Right ventricle myocardium superior (tissue), 1 donor: ENCODE data around the gene GBA2. TPM values are rescaled to one million over a fixed set of nuclear protein-coding genes. Genes with fewer than 3 reads are reported as not detected.

Experiments
- ATAC-seq: fragments of 200-7000 bp; cut with Tn5 transposase; one replicate; pipeline ENCODE4 v1.9.1; 2020; ENCODE audit warnings: mild to moderate bottlenecking; ENCODE audit not compliant: poor library complexity
- DNase-seq: peaks from one replicate; pipeline ENCODE4 v3.0.0-alpha.2; 2020
- intact Hi-C: fragments of 100-400 bp; cut with DNase I; formaldehyde crosslinking; loops from one replicate; pipeline ENCODE4 v1.11.2; 2022
- long read RNA-seq: library from polyadenylated mRNA; unstranded; transcript quantifications from one replicate; pipeline ENCODE4 v2.0.0, GENCODE V29; 2021
- total RNA-seq: library from RNA; stranded (reverse); fragmentation: NEBNext Ultra II Directional; extraction: Animal tissue kit (Norgen Biotek cat#: 25700); gene quantifications from one replicate; pipeline ENCODE4 v1.2.1, GENCODE V29; 2021
- donor health status: DM: no; HTN: yes; CAD: no; lungs with severe emphysema.

GBA2 gene
- total RNA-seq = 74.6 TPM
- long read RNA-seq, transcript GBA2-203 (17 exons, 3,611 nt) = major isoform, 134 of 220 reads
- long read RNA-seq, partial matches to known transcripts = 23 of 220 reads
- long read RNA-seq, other reads (novel, unspliced or antisense) = 59 of 220 reads

DNA sequence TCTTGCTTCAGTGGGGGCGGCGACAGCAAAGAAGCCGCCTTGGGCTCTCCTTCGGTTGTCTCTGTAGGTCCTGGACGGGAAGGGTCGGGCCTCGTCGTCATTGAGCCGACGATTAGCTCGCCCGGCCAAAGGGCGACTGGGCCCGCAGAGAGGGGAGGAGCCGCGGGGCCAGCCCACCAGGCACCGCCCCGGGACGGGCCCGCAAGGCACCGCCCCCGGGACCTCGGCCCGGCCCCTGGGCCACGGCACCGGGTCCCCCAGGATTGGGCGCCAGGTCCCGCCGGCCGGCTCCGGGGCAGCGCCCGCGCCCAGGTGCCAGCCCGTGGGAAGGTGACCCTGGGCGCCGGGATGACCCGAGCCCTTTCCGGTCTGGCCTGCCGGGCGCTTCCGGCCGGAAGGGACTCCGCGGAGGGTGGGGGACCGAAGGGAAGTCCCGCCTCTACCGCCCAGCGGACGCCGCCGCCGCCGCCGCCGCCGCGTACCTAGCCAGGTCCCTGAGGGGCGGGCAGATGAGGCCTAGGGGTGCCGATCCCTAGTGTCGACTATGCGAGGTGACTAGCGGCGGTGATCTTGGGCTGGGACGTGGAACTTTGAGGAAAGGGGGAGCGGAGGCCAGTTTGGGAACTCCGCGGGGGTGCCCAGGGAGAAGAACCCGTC lies at the start of gene GBA2, which contains the start of gene RGP1:
Gene GBA2 (minus strand): TSS at position 371 of the 657 bp plus-strand sequence. CDS start 524 bp downstream, outside the sequence.
Gene RGP1 (plus strand): TSS at position 430 of the 657 bp plus-strand sequence. CDS start 469 bp downstream, outside the sequence.
- ATAC-seq = peak; percentile 95
- intact Hi-C loops = no loop called here

DNA sequence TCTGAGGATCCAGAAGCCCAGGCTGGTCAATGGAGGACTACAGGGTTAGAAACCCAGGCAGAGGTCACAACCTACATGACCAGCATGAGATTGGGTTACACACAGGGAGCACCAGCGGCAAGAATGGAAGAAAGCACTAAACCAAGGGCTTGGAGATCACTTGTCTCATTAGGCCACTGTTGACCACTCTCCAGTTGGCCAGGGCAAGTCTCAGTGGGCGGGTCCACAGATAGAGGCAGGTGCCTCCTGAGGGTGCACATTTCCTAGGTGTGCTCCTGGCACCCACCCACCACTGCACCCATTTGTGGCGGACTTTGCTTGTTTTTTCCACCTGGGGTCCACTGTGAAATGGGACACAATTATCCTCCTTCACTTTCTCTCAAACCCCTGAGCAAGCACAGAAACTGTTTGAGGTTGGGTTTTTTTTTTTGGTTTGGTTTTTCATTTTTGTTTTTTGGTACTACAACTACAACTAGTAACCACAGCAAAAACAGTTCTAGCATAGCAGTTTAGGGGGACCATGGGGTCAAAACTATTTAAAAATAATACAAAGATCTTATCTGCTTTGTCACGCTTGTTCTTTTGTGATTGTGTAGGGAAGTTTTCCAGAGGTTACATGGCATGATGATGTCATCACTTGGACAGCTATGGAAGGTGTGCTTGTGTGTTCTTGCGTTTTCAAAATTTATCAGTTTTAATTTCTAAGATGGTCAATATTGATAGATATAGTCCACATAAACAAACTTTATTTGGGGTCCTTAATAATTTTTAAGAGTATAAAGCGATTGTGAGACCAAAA lies 48.5 kb upstream of the GBA2 start:
- no peak for DNase-seq
- ATAC-seq = no peak
- intact Hi-C loops = loop anchor here (10.0 kb wide), 1 partner anchor 227 kb away; no protein-coding TSS in a partner anchor

More for the DNA sequence above, at the start of gene GBA2, which contains the start of gene RGP1:
- peak; percentile 90 for DNase-seq

- intact Hi-C loops = loop anchor here (10.0 kb wide), 1 partner anchor 229 kb away; no protein-coding TSS in a partner anchor
Measured at GRCh38 chr9:35795695-35796094, 46.7 kb upstream of the GBA2 start.

GRCh38 chr9:35793461-35793860 lies 44.4 kb upstream of the GBA2 start:
- DNase-seq (no peak), ATAC-seq (no peak)
- intact Hi-C loops = loop anchor here (5.0 to 10.0 kb wide), 2 partner anchors 34 to 231 kb away; partner anchors contain the start of genes FAM221B and TMEM8B

More at GRCh38 chr9:35795695-35796094, 46.7 kb upstream of the GBA2 start:
- DNase-seq = no peak
- no peak for ATAC-seq

DNA sequence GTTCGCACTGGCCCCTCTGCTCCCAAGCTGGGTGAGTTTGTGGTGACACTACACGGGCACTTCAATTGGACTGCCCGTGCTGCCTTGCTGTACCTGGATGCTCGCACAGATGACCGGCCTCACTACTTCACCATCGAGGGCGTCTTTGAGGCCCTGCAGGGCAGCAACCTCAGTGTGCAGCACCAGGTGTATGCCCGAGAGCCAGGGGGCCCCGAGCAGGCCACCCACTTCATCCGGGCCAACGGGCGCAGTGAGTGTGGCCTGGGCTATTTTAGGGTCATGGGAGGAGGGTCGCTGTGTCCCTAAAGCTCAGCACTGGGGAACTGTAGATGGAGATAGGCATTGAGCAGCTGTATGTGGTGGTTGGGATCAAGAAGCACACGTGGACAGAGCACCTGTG lies 43.8 kb upstream of the GBA2 start:
- intact Hi-C loops = loop anchor here (5.0 to 10.0 kb wide), 2 partner anchors 34 to 232 kb away; partner anchors contain the start of genes FAM221B and TMEM8B
- DNase-seq = no peak
- ATAC-seq = no peak

- intact Hi-C loops = loop anchor here (5.0 to 10.0 kb wide), 2 partner anchors 35 to 233 kb away; partner anchors contain the start of genes FAM221B and TMEM8B
- no peak for ATAC-seq
Measured at GRCh38 chr9:35792024-35792813, 43.2 kb upstream of the GBA2 start.

GRCh38 chr9:35791297-35791921 lies 42.4 kb upstream of the GBA2 start, which contains the start of gene NPR2:
TSS of gene NPR2 (plus strand) at chr9:35791591. CDS start at chr9:35792409, 818 bp downstream.
- DNase-seq (peak; percentile 70), ATAC-seq (peak; percentile 81)
- intact Hi-C loops = loop anchor here (2.0 to 10.0 kb wide), 3 partner anchors 36 to 233 kb away; partner anchors contain the start of genes FAM221B and TMEM8B

More at GRCh38 chr9:35792024-35792813, 43.2 kb upstream of the GBA2 start:
- no peak for DNase-seq

DNA sequence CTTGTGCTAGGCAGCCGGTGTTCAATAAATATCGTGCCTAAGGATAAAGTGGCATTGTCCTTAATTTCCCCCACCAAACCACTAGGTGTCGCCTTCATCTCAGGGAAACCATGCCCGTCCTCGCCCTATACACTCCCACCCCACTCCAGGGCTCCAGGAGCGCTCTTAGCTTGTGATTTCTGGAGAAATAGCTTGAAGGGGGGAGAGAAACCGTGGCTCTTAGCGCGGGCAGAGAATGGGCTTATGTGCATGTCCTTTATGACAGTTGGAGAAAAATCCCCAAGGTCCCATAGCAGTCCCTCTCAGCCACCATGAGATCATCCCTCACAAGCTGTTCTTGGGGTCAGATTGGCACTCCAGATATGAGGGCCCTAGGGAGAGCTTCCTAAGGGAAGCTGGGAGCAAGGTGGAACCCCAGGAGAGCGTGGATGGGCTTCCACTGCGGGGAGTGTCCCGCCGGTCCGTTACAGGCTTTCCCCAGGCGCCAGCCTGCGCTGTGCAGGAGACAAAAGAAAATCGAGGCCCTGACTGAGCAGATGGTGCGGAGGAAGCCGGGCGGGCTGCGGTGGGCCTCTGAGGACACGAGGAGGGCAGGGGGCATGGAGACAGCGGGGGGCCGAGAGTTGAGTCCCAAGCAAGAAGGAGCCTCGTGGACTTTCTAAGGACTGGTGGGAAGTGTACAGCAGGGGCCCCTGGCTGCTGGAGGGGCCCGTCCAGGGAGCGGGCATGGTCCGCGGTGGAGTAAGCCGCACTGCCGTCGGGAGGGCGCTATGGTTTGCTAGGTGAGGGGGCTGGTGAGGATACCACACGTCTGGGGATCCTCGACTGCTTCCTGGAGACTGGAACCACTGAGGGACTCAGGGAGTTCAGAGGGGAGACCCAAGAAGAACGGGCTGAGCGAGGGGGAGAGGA lies 41.6 kb upstream of the GBA2 start:
- DNase-seq (peak; percentile 74), ATAC-seq (peak; percentile 88)
- intact Hi-C loops = loop anchor here (2.0 to 10.0 kb wide), 3 partner anchors 37 to 234 kb away; partner anchors contain the start of genes FAM221B and TMEM8B

- intact Hi-C loops = loop anchor here (2.0 to 10.0 kb wide), 3 partner anchors 37 to 235 kb away; partner anchors contain the start of genes FAM221B and TMEM8B
- ATAC-seq (no peak), DNase-seq (no peak)
Measured at GRCh38 chr9:35790025-35790384, 41.0 kb upstream of the GBA2 start.

- no peak for ATAC-seq
- intact Hi-C loops = no loop called here
- DNase-seq = no peak
Measured at GRCh38 chr9:35789541-35789940, 40.5 kb upstream of the GBA2 start.

DNA sequence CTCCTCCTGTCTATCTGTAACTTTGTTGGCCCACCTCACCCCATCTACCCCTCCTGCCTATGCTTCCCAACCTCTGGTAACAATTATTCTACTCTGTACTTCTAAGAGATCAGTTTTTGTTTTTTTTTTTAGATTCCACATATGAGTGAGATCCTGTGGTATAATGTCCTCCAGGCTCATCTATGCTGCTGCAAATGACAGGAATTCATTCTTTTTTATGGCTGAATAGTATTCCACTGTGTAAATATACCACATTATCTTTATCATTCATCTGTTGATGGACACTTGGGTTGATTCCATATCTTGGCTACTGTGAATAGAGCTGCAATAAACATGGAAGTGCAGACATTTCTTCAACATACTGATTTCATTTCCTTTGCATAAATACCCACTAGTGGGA lies 34.4 kb upstream of the GBA2 start:
- ATAC-seq (no peak), DNase-seq (no peak)
- intact Hi-C loops = no loop called here

DNA sequence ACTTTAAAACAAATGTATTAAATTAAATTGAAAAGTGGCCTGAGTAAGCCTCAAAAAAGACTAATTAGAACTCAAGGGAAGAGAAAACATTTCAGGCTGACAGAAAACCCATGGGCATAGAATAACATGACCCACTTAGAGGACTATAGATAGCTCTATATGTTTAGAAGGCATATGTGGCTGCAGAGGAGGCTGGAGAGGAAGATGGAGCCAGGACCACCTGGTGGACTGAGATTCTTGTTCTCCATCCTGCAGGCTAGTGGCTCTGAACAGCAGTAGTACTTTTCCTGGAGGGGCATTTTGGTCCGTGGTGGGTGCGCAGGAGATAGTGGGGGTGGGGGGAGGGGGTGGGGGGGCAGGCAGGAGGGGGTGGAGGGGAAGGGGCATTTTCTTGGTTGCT lies 32.0 kb upstream of the GBA2 start:
- DNase-seq = no peak
- intact Hi-C loops = no loop called here
- ATAC-seq = no peak

- DNase-seq = no peak
- intact Hi-C loops = no loop called here
- ATAC-seq = no peak
Measured at GRCh38 chr9:35778496-35778895, 29.5 kb upstream of the GBA2 start.

DNA sequence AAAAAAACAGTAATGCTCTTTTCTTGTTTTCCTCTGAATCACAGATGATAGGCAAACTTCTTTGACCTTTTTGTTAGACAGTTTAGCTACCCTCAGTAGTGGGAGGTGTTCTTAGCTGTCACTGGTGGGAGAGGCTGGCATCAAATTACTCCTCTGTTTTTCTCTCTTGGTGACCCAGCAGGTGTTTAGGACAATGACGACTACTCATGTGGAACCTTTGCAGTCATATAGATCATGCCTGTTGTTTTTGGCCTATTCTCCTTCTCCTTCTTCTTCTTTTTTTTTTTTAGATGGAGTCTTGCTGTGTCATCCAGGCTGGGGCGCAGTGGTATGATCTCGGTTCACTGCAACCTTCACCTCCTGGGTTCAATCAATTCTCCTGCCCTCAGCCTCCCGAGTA lies 27.0 kb upstream of the GBA2 start:
- DNase-seq (no peak), ATAC-seq (no peak)
- intact Hi-C loops = no loop called here

DNA sequence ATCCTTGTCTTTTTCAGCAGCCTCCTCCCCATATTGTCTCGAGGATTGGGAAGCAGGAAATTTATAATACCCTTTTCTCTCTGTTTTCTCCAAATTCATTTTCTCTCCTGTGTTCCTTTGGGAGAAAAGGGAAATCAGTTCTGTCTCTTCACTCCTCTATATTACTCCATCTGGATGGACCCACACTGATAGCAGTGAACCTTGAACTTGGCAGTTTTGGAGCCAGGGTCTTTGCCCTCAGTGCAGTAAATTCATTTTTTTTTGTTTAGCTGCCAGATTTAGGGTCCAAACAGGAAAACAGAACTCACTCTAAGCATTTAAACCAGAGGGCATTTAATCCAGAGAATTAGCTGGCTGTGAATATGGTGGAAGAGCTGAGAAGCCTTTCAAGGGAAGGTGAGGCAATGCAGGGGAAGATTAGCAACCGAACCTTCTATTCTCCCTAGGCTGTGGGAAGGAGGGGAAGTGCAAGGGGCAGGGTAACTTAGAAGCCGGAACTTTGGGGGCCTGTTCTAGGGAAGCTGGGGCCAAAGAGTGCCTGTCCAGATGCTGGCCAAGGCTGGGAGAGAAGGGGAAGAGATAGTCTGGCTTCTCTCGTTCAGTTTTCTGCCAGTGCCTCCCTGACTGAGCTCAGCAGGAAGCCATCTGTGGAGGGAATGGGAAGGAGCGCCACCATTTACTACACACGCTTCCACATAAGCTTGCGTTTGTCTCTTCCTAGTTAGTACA lies 26.0 kb upstream of the GBA2 start:
- DNase-seq (no peak), ATAC-seq (peak; percentile 53)
- intact Hi-C loops = no loop called here

DNA sequence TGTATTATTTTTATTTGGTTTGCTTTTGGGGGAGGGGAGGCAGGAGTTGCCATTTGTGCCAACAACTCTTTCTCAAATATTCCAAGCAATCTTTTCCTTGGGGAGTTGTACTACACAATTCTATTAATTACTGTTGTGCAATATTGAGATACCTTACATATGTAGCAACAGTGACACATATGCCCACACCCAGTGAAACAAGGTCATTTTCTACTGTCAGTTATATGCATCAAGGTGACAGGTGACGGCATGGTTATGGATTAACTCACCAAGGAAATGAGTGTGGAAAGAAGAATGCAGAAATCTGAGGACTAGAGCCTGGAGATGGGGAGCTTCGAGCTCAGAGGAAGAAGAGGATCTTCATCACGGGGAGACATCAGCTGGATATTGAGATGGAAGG lies 22.9 kb upstream of the GBA2 start:
- no peak for DNase-seq
- intact Hi-C loops = no loop called here
- ATAC-seq = no peak
